ENCODE data around the gene NR6A1. TPM values are rescaled to one million over a fixed set of nuclear protein-coding genes. Genes with fewer than 3 reads are reported as not detected.

The NR6A1 gene
- total and polyA plus RNA-seq, 11 donors = 0.65 to 5.7 (median 1.6) TPM

DNA sequence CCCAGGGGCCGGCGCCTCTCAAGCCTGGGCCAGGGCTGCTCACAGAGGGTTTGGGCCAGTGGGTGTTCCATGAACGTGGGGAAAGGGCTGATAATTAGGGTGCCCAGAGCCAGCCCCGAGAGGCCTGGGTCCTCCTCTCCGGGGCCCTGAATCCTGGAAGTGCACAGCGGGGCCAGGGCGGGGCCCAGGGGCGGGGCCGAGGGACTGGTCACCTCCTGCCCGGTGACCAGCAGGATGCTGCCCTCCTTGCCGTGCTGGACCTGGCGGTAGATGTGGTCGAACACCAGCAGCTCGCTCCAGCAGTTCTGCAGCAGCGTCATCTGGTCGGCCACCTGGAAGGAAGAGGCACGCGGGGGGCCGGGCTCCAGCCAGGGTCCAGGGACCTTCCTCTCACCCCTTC lies 278.3 kb downstream of the NR6A1 start:
- Histone ChIP-seq H3K9me3 (no peaks in the 10 kb centered on the region), H3K27ac (no peak overlapping the region), H3K4me3 (no peak overlapping the region), H3K36me3 (no peaks in the 10 kb centered on the region), H3K4me1 (no peaks in the 10 kb centered on the region), H3K27me3 (peaks cover 0 to 36% (median 0%) of the 10 kb centered on the region in 9 donors)
- TF ChIP-seq, protein P1, sequence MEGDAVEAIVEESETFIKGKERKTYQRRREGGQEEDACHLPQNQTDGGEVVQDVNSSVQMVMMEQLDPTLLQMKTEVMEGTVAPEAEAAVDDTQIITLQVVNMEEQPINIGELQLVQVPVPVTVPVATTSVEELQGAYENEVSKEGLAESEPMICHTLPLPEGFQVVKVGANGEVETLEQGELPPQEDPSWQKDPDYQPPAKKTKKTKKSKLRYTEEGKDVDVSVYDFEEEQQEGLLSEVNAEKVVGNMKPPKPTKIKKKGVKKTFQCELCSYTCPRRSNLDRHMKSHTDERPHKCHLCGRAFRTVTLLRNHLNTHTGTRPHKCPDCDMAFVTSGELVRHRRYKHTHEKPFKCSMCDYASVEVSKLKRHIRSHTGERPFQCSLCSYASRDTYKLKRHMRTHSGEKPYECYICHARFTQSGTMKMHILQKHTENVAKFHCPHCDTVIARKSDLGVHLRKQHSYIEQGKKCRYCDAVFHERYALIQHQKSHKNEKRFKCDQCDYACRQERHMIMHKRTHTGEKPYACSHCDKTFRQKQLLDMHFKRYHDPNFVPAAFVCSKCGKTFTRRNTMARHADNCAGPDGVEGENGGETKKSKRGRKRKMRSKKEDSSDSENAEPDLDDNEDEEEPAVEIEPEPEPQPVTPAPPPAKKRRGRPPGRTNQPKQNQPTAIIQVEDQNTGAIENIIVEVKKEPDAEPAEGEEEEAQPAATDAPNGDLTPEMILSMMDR (IDR thresholded peaks at IDR 0.05) = no peak
- no peak for TF ChIP-seq POLR2A (IDR thresholded peaks at IDR 0.05)
- 76 to 92% (median 81%) methylated on average over 2 to 19 of the region's 19 CpGs for WGBS, 4 donors
- DNase-seq = no peak
- intact Hi-C loops (cut with DNase I) = no loop called here
- ATAC-seq = no peak

DNA sequence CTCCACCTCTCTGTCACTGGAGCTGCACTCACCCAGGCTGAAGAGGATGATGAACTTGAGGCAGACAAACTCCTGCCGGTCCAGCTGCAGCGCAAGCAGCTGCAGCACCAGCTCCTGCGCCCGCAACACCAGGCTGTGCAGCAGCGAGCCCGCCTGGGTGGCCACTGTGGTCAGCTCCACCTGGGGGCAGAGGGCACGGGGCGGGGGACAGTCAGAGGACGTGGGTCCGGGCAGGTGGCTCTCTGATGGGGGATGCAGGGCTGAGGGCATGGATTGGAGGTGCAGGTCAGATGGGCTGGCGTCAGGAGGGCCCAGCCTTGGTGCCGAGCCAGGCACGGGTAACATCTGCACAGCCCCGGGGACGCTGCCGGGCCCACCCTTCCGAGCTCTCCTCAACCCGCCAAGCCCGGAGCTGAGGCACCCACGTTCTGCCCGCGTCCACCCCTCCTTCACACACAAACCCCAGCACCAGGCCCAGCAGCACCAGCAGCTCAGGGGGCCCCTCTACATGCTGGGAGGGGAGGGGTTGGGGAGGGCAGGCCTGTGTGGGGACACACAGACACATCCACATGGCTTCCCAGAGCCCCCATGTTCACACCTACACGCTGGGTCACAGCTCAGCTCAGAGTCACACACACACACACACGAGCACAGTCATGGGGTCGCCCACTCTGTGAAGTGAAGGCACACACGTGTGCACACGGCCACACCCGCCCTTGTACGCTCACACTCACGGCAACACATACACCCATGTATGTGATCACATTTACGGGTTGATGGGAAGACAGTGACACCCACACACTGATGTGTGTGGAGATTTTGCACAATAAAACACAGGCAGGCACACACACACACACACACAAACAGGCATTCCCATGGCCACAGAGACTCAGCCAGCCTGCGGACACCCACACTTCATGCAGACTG lies 279.8 kb downstream of the NR6A1 start:
- DNase-seq = peak in 1 of 5 donors; percentile 19
- Histone ChIP-seq H3K27me3 (peaks cover 0 to 50% (median 15%) of the 10 kb centered on the region in 9 donors), H3K36me3 (no peaks in the 10 kb centered on the region), H3K9me3 (no peaks in the 10 kb centered on the region), H3K4me1 (no peaks in the 10 kb centered on the region), H3K4me3 (no peak overlapping the region), H3K27ac (no peak overlapping the region)
- TF ChIP-seq POLR2A (IDR thresholded peaks at IDR 0.05) = no peak
- TF ChIP-seq, protein P1 (IDR thresholded peaks at IDR 0.05) = no peak
- intact Hi-C loops (cut with DNase I) = no loop called here
- 82 to 87% (median 85%) methylated on average over 24 to 32 of the region's 32 CpGs for WGBS, 4 donors
- no peak for ATAC-seq

DNA sequence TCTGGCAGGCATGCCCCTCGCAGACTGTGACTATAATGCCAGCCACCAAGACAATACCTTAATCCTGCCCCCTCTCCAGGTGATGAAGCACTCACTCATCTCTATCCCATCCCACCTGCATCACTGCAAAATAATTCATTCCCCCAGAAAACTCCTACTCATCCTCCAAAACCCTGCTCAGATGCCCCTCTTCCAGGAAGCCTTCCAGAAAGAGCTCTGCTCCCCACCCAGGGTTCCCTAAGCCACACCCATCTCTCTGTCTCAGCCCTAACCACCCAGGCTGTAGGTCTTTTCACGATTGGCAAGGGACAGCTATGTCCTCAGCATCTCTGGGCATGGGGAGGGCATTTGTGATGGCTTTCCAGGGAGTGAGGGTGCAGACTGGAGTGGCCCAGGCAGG lies 281.1 kb downstream of the NR6A1 start:
- H3K4me3 ChIP-seq = no peak overlapping the region
- no peak for ATAC-seq
- no peaks in the 10 kb centered on the region for H3K9me3 ChIP-seq
- intact Hi-C loops (cut with DNase I) = no loop called here
- H3K27ac ChIP-seq = no peak overlapping the region
- no peak for DNase-seq
- no peaks in the 10 kb centered on the region for H3K36me3 ChIP-seq
- WGBS, 4 donors = 79 to 95% (median 84%) methylated on average over 2 of the region's 2 CpGs
- peaks cover 0 to 63% (median 22%) of the 10 kb centered on the region in 9 donors for H3K27me3 ChIP-seq
- H3K4me1 ChIP-seq = no peaks in the 10 kb centered on the region
- TF ChIP-seq POLR2A (IDR thresholded peaks at IDR 0.05) = no peak
- TF ChIP-seq, protein P1 (IDR thresholded peaks at IDR 0.05) = no peak

DNA sequence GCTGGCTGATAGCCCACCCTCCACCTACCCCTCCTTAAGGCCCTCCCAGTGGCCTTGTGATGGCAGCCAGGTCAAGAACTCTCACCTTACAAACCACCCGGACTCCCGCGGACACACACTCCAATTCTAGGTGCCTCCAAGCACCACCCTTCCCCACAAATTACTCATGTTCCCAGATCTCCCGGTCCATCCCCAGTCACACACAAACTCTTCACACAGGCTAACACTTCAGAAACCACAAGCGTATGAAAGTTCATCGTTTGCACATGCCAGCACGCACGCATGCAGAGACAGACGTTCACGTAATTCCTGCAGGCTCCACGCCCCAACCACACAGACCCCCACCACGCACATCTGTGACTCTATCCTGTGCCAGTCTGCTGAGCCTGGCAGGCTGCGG lies 281.9 kb downstream of the NR6A1 start:
- no peak for DNase-seq
- Histone ChIP-seq H3K4me1 (no peaks in the 10 kb centered on the region), H3K4me3 (no peak overlapping the region), H3K27ac (no peak overlapping the region), H3K27me3 (peaks cover 0 to 67% (median 22%) of the 10 kb centered on the region in 9 donors), H3K36me3 (no peaks in the 10 kb centered on the region), H3K9me3 (no peaks in the 10 kb centered on the region)
- no peak for ATAC-seq
- intact Hi-C loops (cut with DNase I) = no loop called here
- TF ChIP-seq POLR2A (IDR thresholded peaks at IDR 0.05) = no peak
- TF ChIP-seq, protein P1 (IDR thresholded peaks at IDR 0.05) = no peak
- WGBS, 4 donors = 71 to 78% (median 74%) methylated on average over 11 to 13 of the region's 13 CpGs
